NCI-H524 (cell line): ENCODE data around the gene EIF4B.

ENCODE experiments used
- DNase-seq, 2 experiments: peaks; one replicate each; lab custom pipeline; 2025; lab: John Stamatoyannopoulos, UW

EIF4B gene

DNA sequence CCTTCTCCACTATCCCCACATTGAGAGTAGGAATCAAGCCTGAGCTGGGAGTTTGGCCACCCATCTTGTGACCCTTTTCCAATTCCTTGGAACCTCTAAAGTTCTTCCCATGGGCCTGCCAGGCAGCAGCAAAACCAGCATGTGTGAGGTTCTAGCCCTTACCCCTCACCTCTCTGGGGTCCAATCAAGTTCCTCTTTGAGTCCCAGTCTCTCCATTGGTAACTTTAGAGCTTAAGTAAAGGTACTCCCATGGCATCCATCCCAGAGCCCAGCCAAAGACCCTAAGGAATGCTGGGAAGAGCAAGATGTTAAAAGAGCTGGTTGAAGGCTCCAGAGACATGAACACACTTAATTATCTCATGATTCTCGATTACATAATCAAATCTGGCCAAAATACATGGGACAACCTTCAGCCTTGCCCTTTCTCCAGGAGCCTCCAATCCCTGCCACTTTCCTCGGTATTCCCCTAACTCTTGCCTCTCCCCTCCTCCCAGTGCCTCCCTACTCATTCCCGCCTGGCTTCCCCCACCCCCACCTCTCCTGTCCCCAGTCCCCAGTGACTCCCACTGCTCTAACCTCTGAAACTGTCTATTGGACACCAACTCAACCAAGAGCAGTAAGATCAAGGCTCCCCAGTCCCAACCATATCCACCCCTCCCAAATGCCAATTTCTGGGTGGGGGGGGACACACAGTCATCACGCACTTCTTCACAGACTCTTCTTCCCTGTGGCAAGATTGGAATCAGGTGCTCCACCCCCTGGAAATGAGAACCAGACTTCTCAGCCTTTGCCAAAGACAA, 38.8 kb downstream of the EIF4B start:
- no peak for DNase-seq

DNA sequence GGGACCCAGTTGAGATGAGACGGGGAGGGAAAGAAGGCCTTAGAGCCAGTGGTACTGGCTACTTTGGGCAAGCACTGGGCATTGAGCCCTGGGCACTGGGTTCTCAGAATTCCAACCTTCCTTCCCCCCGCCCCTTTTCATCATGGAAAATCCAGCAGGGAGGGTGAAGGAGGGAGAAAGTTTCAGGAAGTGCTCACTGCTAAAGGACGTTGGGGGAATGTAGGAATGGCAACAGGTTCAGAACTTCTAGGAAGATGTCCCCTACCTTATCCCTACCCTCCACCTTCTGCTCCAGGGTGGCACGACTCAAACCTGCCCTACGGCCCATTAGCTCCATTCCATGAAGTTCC, 39.4 kb downstream of the EIF4B start:
- no peak for DNase-seq

DNA sequence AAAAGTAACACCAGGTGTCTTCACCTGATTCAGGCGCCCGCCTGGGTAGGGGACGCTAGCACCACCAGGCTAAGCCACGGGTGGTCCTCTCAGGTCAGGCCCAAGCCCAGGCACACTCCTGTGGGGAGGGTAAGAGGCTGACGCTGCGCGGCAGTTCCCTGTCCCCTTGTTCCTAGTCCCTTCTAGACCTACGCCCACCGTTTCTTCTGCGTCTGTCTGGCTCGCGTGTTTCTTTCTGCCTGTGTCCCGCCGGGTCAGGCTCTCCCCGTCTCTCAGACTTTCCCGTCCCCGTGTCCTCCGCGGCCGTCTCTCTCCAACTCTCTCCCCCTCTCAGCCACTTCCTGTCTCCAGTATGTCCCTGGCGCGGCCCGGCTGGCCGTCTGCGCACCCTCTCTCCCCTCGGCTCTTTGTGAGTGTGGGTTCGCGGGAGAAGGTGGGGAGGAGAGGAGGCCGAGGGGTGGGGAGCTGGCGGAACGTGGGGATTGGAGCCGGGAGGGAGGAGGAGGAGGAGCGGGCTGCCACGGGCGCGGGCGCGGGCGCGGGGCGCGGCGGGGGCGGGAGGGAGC, 40.5 kb downstream of the EIF4B start:
- peak; percentile 47 to 65 for DNase-seq

DNA sequence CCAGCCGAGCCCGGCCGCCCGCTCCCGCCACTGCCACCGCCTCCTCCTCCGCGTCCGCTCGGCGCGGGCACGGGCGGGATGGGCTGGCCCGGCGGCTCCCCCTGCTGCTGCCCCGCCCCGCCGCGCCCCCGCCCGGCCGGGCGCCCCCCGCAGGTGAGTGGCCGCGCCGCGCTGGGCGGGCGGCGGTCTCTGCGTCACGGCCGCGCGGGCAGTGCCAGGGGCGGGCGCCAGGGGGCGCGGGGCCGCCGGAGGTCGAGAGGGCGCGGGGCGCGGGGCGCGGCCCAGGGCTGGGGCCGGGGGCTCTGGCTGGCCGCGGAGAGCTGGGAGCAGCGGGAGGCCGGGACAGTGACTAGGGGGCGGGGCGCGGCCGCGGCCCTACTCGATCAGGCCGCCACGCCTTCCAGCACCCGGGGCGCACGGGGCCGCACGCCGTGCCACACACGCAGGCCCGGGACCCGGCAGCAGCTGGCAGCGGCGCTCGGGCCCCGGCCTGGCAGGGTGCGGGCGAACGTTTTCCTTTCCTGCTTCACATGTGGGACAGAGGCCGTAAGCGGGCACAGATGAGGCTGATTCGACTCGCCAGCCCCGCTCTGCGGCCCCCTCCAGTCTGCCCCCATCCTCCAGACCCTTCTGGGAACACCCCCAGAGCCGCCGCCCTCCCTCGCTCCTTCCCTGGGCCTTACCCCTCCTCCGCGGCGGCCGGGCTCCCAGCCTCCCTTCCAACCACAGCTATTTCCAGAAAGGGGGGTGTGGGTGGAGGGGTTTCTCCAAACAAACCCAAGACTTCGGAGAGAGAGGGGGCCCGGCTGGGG, 41.2 kb downstream of the EIF4B start:
- DNase-seq: peak in 1 of 2 experiments; percentile 63

DNA sequence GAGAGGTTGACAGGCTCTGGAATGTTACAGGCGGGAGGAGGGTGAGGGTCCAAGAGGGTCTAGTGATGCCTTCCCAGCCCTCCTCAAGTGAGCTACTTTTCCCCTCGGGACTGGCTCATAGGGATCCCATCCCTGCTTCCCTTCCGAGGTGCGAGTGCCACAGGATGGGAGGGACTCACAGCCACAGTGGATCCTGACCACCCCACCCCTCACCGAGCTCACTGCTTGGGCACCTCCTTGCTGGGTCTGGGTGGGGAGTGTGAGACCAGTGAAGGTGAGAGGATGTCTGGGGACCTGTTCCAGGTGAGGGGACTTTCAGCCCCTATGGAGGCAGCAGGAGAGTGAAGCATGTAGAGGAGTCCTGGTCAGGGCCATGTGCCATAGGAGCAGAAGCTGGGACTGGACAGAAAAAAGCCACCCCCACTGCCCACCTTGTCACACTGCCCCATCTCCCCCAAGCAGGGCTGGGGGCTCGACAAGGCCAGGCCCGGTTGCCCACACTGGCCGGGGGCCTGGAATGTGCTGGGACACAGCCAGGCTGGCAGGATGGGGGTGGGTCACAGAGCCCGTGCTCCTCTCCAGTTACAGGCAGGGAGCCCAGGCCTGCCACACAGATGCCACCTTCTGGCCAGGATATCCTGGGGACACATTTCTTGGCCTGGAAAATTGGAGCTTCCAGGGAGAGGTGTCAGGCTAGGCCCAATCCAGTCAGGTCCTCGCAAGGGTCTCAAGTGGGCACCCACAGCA, 42.0 kb downstream of the EIF4B start:
- DNase-seq: peak in 1 of 2 experiments; percentile 66

DNA sequence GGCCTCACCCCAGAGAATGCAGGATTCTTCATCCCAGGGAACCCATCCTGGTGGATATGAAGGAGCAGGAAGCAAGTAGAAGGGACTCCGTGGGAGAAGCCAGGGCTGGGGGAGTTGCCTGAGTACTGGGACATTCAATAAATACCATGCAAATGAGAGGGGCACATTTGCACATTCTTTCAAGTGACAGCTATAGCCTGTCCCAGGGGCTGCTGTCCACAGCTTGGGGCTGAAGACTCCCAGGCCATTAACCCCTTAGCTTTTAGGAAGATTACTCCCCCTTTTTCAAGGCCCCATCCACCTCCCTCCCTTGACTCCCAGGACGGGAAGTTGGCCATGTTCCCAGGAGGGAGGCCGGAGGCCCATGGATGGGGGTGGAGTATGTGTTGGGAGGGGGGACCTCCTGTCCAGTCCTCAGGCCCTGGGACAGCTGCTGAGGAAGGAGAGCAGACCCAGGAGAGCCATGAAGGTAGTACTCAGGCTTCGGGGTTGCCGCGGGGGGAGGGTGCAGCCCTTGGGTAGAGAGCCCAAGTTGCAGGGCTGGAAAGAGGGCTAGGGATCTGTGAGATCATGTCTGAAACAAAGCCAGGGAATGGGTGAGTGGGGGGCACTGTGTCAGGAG, 42.6 kb downstream of the EIF4B start:
- no peak for DNase-seq

DNA sequence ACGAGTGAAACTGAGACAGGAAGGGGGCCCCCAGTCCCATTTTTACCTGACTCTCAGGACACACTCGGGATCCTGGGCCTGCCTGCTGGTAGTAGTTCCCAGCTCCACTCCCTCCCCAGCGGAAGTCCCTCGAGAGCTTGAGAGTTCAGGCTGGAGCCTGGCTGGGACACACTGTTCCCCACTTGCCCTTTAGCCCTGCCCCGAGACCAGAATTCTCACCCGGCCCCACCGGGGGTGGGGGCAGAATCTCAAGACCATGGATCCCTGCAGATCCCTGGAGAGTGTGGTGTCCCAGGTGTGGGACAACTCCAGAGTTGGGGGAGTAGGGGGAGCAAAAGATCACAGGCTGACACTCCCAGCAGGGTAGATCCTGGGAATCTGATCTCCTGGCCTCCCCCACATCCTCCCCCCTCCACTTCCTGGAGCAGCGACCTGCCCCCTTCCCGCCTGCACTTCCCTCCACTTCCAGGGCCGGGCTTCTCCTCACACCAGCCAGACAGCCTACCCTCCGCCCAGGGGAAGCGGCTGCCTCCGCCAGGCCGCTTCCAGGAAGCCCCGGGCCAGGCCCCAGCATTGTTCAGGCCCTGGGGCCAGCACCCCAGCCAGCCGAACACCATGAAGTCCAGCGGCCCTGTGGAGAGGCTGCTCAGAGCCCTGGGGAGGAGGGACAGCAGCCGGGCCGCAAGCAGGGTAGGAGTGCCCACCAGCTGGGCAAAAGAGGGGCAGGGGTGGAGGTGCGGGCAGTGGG, 43.5 kb downstream of the EIF4B start, which contains the start of gene TNS2:
Gene TNS2, plus strand, starts transcription at position 495 of the 748 bp plus-strand sequence. Its CDS starts 121 bp downstream, at position 616.
- DNase-seq: no peak

DNA sequence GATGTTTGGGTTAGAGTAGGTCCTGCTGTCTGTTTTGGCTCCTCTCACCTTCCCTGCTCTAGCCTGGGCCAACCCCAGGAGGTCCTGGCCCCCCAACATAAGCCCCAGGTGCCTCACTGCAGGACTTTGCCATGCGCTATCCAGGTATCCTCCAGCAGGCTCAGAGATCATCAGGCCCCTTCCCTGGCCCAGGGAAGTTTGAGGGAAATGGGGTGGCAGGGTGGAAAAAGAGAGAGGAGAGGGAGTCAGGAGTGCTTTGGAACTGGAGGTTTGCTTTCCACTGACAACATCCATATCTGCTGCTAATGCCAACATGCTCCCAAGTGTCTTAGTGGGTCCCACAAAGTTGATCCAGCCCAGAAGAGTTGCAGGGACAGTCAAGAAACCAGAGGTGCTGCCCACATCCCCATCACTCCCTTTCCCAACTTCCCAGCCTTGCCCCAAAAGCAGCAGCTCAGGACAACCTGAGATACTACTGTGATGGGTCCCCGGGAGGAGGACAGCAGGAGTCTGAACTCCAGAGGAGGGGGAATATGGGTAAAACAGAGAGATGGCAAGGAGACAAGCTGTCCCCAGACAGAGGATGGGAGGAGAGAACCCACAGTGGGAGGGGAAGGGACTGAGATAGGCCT, 44.3 kb downstream of the EIF4B start:
- no peak for DNase-seq

DNA sequence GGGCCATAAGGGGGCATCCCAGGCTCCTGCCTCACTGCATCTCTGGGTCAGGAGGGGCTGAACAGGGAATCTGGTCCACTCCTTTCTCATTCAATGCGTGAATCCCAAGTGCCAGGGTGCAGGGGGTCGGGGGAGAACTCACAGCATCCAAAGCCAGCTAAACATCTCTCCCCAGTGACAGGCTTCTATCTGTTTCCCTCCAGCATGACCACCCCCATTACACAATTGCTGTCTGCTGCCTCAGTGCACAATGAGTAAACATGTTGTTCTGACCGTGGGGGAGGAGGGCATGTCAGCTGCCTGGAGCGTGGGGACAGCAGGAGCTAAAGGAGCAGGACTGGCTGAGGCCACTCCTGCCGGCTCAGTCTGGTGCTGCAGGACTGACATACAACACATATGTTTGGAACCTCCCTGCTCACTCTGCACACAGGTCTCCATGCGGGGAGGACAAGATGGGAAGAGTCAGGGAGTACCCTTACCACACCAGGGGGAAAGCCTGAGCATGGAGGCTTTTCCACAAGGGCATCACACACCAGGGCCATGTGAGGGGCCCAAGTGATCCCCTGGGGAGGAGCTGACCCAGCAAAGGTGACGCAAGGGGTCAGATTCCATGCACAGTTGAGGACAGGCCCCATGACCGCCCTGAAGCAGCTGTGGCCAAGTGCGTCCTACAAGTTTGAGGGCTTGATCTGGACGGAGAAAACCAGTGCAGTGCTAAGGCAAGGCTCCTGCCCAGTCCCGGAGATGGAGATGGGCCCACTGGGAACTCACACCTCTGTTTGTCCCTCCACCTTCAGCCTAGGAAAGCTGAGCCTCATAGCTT, 45.0 kb downstream of the EIF4B start:
- DNase-seq: no peak

DNA sequence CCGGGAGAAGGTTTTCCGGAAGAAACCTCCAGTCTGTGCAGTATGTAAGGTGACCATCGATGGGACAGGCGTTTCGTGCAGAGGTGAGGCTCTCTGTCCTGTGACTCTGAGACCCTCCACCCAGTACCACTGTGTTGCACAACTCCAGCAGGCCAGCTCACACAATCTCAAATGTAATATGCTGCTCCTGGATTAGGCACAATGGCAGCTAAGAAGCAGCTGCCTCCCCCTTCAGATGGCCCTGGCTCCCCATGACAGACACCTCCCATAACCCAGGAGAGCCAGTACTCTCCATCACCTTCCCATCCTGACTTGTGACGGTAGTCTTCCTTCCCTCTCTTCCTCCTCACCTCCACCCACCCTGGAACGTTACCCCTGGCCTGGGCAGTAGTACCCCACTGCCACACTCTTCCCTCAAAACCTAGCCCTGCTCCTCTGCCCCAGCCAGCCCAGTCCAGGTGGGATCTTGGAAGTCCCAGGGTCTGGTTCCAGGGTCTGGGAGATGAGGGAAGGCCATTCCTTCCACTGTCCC, 45.7 kb downstream of the EIF4B start:
- no peak for DNase-seq

DNA sequence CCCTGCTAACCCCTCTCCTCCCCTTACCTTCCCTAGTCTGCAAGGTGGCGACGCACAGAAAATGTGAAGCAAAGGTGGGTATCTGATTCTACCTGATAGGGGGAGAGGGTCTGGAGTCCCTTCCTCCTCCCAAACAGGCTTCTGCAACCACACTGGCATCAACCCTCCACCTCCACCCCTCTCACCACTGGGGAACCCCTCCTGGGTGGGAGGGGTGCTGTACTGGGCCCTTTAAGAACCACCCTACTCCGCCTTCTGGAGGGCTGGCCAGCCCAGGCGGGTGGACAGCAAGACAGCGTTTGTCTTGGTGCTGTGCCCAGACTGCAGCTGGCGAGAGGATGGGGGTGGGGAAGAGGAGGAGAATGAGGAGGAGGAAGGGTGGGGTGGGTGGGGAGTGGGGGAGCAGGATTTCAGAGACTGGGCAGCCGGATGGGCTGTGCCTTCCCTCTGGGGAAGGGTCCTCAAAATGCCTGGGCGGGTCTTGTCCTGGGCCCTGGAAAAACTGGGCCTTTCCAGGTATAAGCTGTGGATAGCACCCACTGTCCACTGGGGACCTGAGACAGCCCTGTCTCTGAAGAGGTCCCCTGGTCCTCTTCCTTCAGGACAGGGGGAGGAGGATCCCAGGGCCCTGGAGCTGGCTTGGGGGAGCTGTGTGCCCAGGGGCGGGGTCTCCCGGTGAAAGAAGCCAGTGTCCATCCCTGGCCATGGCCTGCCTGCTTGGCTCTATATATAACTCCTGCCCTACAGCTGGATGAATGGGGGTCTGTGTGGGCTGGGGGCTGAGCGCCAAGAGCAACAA, 46.4 kb downstream of the EIF4B start:
- no peak for DNase-seq

DNA sequence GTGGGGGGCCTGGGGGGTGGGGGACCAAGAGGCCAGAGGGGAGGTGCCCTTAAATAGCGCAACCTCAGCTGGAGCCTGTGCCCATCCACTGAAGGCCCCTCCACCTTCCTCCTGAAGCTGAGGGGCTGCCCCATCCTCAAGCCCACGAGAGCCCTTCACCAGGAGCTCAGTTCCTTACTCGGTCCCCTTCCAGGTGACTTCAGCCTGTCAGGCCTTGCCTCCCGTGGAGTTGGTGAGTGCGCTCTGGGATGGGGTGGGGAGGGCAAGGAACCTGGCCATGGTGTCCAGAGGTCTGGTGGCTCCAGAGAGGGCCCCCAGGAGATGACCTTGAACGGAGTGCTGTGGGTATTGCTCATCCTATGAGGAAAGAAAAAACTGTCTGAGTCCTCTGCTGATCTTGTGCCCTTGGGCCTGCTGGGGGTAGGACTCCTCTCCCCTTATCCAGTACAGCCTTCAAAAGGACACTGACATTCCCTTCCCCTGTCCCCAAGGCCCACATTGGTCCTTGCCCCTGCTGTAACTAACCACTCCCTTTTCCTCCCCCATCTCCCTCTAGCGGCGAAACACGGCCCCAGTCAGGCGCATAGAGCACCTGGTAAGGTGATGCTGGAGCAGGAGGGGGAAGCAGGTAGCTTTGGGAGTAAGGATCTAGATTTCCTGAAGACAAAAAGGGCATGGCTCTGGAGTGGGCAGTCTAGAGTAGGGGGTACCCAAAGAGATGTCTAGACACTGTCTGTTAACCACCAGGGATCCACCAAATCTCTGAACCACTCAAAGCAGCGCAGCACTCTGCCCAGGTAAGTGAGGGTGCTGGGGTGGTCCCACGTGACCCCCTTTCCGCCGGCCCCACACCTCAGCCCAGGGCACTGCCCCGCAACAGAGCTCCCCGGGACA, 47.2 kb downstream of the EIF4B start:
- DNase-seq: no peak

DNA sequence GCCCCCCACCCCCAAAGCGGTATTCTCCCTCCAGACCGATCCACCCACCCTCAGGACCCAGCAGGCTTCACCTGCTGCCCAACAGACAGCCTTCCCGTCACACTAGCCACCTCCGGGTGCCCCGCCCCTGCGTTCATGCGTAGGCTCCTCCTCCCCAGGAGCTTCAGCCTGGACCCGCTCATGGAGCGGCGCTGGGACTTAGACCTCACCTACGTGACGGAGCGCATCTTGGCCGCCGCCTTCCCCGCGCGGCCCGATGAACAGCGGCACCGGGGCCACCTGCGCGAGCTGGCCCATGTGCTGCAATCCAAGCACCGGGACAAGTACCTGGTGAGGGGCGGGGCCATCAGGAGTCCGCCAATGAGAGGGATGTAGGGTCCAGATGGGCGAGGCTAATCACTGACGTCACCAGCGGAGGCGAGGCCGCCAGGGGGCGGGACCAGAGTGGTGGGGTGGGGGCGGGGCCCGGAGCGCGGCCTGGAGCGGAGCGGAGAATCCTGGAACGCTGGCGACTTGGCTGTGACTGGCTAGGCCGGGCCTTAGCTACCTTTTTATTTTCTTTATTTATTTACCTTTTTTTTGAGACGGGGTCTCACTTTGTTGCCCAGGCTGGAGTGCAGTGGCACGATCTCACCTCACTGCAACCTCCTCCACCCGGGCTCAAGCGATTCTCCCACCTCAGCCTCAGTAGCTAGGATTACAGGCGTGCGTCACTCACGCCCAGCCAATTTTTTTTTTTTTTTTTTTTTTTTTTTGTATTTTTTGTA, 48.0 kb downstream of the EIF4B start:
- peak; percentile 87 to 91 for DNase-seq

DNA sequence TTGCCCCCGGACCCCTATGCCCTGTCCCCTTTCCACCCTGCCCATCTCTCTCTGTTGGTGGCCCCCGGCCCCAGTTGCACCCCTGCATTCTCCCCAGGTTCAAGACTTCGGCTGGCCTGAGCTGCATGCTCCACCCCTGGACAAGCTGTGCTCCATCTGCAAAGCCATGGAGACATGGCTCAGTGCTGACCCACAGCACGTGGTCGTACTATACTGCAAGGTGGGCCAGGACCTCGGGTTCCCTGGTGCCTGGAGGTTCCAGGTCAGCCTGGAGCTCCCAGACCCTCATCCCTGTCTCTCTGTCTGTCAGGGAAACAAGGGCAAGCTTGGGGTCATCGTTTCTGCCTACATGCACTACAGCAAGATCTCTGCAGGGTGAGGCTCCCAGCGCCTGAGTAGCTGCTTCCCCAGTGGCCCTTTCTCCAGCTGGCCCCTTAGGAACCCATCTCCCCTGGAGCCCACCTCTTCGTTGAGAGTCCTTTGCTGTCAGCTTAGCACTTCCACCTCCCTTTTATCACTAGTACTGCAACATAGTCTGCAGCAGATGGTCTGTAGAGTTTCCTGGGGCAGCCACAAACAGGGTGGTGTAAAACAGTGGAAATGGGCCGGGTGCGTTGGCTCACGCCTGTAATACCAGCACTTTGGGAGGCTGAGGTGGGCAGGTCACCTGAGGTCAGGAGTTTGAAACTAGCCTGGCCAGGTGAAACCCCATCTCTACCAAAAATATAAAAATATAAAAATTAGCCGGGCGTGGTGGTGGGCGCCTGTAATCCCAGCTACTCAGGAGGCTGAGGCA, 49.4 kb downstream of the EIF4B start:
- DNase-seq: no peak

DNA sequence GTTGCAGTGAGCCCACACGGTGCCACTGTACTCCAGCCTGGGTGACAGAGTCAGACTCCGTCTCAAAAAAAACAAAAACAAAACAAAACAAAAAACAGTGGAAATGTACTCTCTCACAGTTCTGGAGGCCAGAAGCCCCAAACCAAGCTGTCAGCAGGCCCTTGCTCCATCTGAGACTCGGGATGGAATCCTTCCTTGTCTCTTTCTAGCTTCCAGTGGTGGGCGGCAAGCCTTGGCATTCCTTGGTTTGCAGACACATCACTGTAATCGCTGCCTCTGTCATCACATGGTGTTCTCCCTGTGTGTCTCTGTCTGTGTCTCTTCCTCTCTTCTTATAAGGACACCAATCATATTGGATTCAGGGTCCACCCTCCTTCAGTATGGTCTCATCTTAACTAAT, 50.0 kb downstream of the EIF4B start:
- no peak for DNase-seq

DNA sequence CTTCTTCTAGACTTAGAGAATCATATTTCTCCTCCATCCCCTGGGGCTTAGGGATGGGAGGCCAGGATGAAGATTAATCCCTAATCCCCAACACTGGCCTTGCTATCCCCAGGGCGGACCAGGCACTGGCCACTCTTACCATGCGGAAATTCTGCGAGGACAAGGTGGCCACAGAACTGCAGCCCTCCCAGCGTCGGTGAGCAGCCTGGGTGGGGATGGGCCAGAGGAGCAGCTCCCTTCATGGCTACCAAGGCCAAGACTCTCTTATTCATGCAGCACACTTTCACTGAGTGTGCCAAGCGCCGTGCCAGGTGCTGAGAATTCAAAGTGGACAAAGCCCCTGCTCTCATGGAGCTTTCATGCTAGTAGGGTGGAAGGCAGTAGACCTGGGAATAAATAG, 50.6 kb downstream of the EIF4B start:
- no peak for DNase-seq
